Activated naive CD8-positive, alpha-beta T cell treated with anti-CD3 and anti-CD28 coated beads, Interleukin-2, amount 10 ng/mL, durations not matched to agents 7 days and 5 days (primary cell): Measurements from ENCODE around the gene MRPL38. TPM values are rescaled to one million over a fixed set of nuclear protein-coding genes. Genes with fewer than 3 reads are reported as not detected.

Experiments
- ATAC-seq: fragments of 150-1000 bp; cut with Tn5 transposase; one replicate; pipeline ENCODE4 v1.10.0; 2021; ENCODE audit warnings: low read depth, moderate library complexity
- POLR2A ChIA-PET: fragments of 350-600 bp; sonication (Branson Sonifier 250); formaldehyde crosslinking; loops from one replicate; lab custom pipeline; 2021; ENCODE audit warnings: antibody characterized with exemption; lab: Charles Lee
- DNase-seq: peaks from one replicate; pipeline ENCODE4 v3.0.0; 2021
- H3K27ac Mint-ChIP-seq: one replicate; pipeline ENCODE4 v1.8.0; 2022; ENCODE audit warnings: mild to moderate bottlenecking, mixed read lengths
- H3K27me3 Mint-ChIP-seq: one replicate; pipeline ENCODE4 v1.8.0; 2022; ENCODE audit warnings: mild to moderate bottlenecking, moderate library complexity, mixed read lengths
- H3K36me3 Mint-ChIP-seq: one replicate; pipeline ENCODE4 v1.8.0; 2021; ENCODE audit warnings: mild to moderate bottlenecking, mixed read lengths
- H3K4me1 Mint-ChIP-seq: one replicate; pipeline ENCODE4 v1.8.0; 2021; ENCODE audit warnings: mixed read lengths
- H3K4me3 Mint-ChIP-seq: one replicate; pipeline ENCODE4 v1.8.0; 2022; ENCODE audit warnings: mild to moderate bottlenecking, moderate library complexity, mixed read lengths
- H3K9me3 Mint-ChIP-seq: one replicate; pipeline ENCODE4 v1.8.0; 2021; ENCODE audit warnings: mixed read lengths
- total RNA-seq, 2 experiments: library from RNA; stranded (reverse); gene quantifications; one replicate each; pipeline ENCODE4 v1.2.3, GENCODE V29; 2021

Gene MRPL38
- total RNA-seq, 2 experiments from 2014 or later = 111 to 119 TPM

GRCh38 chr17:75899353-75899752 is 5.3 kb downstream of the MRPL38 start:
- Mint-ChIP-seq H3K4me1 (peaks cover 15% of the 10 kb centered on the region), H3K9me3 (no peaks in the 10 kb centered on the region), H3K36me3 (no peaks in the 10 kb centered on the region), H3K4me3 (no peak overlapping the region), H3K27ac (no peak overlapping the region), H3K27me3 (no peaks in the 10 kb centered on the region)
- POLR2A ChIA-PET = interaction anchor here (0.6 to 2.0 kb wide), 3 partner anchors 110 to 119 kb away, joined by 3 to 5 read pairs (median 3); a partner anchor contains a TSS
- ATAC-seq (no peak), DNase-seq (no peak)

- Mint-ChIP-seq H3K27ac (no peak overlapping the region), H3K4me1 (peaks cover 16% of the 10 kb centered on the region), H3K36me3 (no peaks in the 10 kb centered on the region), H3K4me3 (no peak overlapping the region), H3K9me3 (no peaks in the 10 kb centered on the region), H3K27me3 (no peaks in the 10 kb centered on the region)
- POLR2A ChIA-PET = interaction anchor here (0.6 to 5.4 kb wide), 3 partner anchors 21 to 116 kb away, joined by 3 to 68 read pairs (median 5); partner anchors contain the start of gene TRIM47
- ATAC-seq = no peak
- no peak for DNase-seq
Observed at GRCh38 chr17:75898791-75899190, 5.9 kb downstream of the MRPL38 start.

GRCh38 chr17:75898065-75898464 is 6.6 kb downstream of the MRPL38 start:
- no peaks in the 10 kb centered on the region for H3K9me3 Mint-ChIP-seq
- POLR2A ChIA-PET = interaction anchor here (2.0 to 5.4 kb wide), 3 partner anchors 21 to 115 kb away, joined by 5 to 68 read pairs (median 20); partner anchors contain the start of genes TRIM47 and WBP2
- no peak for DNase-seq
- no peaks in the 10 kb centered on the region for H3K36me3 Mint-ChIP-seq
- no peak for ATAC-seq
- H3K4me3 Mint-ChIP-seq = peak overlapping the region; percentile 73
- no peaks in the 10 kb centered on the region for H3K27me3 Mint-ChIP-seq
- no peak overlapping the region for H3K27ac Mint-ChIP-seq
- peaks cover 18% of the 10 kb centered on the region for H3K4me1 Mint-ChIP-seq

GRCh38 chr17:75897160-75898019 is 7.3 kb downstream of the MRPL38 start:
- H3K4me3 Mint-ChIP-seq = peak overlapping the region; percentile 73
- H3K4me1 Mint-ChIP-seq = peaks cover 18% of the 10 kb centered on the region
- no peak for ATAC-seq
- H3K27ac Mint-ChIP-seq = peak overlapping the region; percentile 67
- no peaks in the 10 kb centered on the region for H3K9me3 Mint-ChIP-seq
- H3K36me3 Mint-ChIP-seq = no peaks in the 10 kb centered on the region
- H3K27me3 Mint-ChIP-seq = no peaks in the 10 kb centered on the region
- no peak for DNase-seq
- POLR2A ChIA-PET = interaction anchor here (1.0 to 5.4 kb wide), 13 partner anchors 20 to 178 kb away, joined by 3 to 68 read pairs (median 9); partner anchors contain the start of genes ACOX1, GALR2, SRP68 and TEN1

GRCh38 chr17:75896415-75897159 is 8.1 kb downstream of the MRPL38 start, which contains the start of gene TRIM65:
TRIM65 (minus strand) TSS chr17:75896951; CDS start chr17:75896937, 14 bp downstream.
- Mint-ChIP-seq H3K4me3 (peak within 1 kb of the TSS; percentile 87), H3K27me3 (no peaks in the 10 kb centered on the region), H3K9me3 (no peaks in the 10 kb centered on the region), H3K4me1 (peaks cover 18% of the 10 kb centered on the region), H3K36me3 (no peaks in the 10 kb centered on the region), H3K27ac (peak within 1 kb of the TSS; percentile 86)
- DNase-seq (peak; percentile 89), ATAC-seq (peak; percentile 87)
- POLR2A ChIA-PET = interaction anchor here (0.5 to 5.4 kb wide), 20 partner anchors 9 to 179 kb away, joined by 3 to 68 read pairs (median 6); partner anchors contain the start of genes ACOX1, GALR2, SRP68 and TEN1

- no peaks in the 10 kb centered on the region for H3K36me3 Mint-ChIP-seq
- peak overlapping the region; percentile 86 for H3K27ac Mint-ChIP-seq
- POLR2A ChIA-PET = interaction anchor here (1.2 to 5.4 kb wide), 15 partner anchors 8 to 176 kb away, joined by 3 to 68 read pairs (median 9); partner anchors contain the start of genes SRP68, TRIM47, UNC13D and WBP2
- H3K4me3 Mint-ChIP-seq = peak overlapping the region; percentile 87
- H3K27me3 Mint-ChIP-seq = no peaks in the 10 kb centered on the region
- ATAC-seq (peak; percentile 1), DNase-seq (peak; percentile 47)
- H3K4me1 Mint-ChIP-seq = peaks cover 18% of the 10 kb centered on the region
- H3K9me3 Mint-ChIP-seq = no peaks in the 10 kb centered on the region
Observed at GRCh38 chr17:75895370-75896155, 9.1 kb downstream of the MRPL38 start.

GRCh38 chr17:75894049-75894733 is 10.5 kb downstream of the MRPL38 start:
- POLR2A ChIA-PET = interaction anchor here (0.6 to 5.4 kb wide), 4 partner anchors 8 to 344 kb away, joined by 3 to 68 read pairs (median 4); partner anchors contain the start of gene TRIM47
- Mint-ChIP-seq H3K9me3 (no peaks in the 10 kb centered on the region), H3K4me3 (no peak overlapping the region), H3K27ac (peak overlapping the region; percentile 62), H3K36me3 (no peaks in the 10 kb centered on the region), H3K4me1 (peaks cover 18% of the 10 kb centered on the region), H3K27me3 (no peaks in the 10 kb centered on the region)
- ATAC-seq = no peak
- no peak for DNase-seq

GRCh38 chr17:75893305-75894048 is 11.2 kb downstream of the MRPL38 start:
- ATAC-seq (no peak), DNase-seq (no peak)
- POLR2A ChIA-PET = interaction anchor here (0.5 to 5.4 kb wide), 5 partner anchors 8 to 345 kb away, joined by 3 to 68 read pairs (median 4); partner anchors contain the start of gene TRIM47
- peak overlapping the region; percentile 62 for H3K27ac Mint-ChIP-seq
- no peaks in the 10 kb centered on the region for H3K27me3 Mint-ChIP-seq
- H3K4me3 Mint-ChIP-seq = no peak overlapping the region
- no peaks in the 10 kb centered on the region for H3K36me3 Mint-ChIP-seq
- H3K4me1 Mint-ChIP-seq = peaks cover 18% of the 10 kb centered on the region
- H3K9me3 Mint-ChIP-seq = no peaks in the 10 kb centered on the region

- ATAC-seq (no peak), DNase-seq (no peak)
- peaks cover 18% of the 10 kb centered on the region for H3K4me1 Mint-ChIP-seq
- H3K36me3 Mint-ChIP-seq = no peaks in the 10 kb centered on the region
- H3K9me3 Mint-ChIP-seq = no peaks in the 10 kb centered on the region
- POLR2A ChIA-PET = interaction anchor here (1.0 kb wide), 1 partner anchor 20 kb away, joined by 3 read pairs; no protein-coding TSS in a partner anchor
- H3K27me3 Mint-ChIP-seq = no peaks in the 10 kb centered on the region
- no peak overlapping the region for H3K27ac Mint-ChIP-seq
- H3K4me3 Mint-ChIP-seq = no peak overlapping the region
Observed at GRCh38 chr17:75892556-75893224, 12.0 kb downstream of the MRPL38 start.

- no peaks in the 10 kb centered on the region for H3K27me3 Mint-ChIP-seq
- ATAC-seq (no peak), DNase-seq (no peak)
- no peak overlapping the region for H3K4me3 Mint-ChIP-seq
- no peak overlapping the region for H3K27ac Mint-ChIP-seq
- H3K9me3 Mint-ChIP-seq = no peaks in the 10 kb centered on the region
- H3K36me3 Mint-ChIP-seq = no peaks in the 10 kb centered on the region
- POLR2A ChIA-PET = no interaction called here
- peaks cover 15% of the 10 kb centered on the region for H3K4me1 Mint-ChIP-seq
Observed at GRCh38 chr17:75891605-75892555, 12.8 kb downstream of the MRPL38 start.
